Spleen (tissue), 11 donors: Measurements from ENCODE around the gene DYNC2LI1. TPM values are rescaled to one million over a fixed set of nuclear protein-coding genes. Genes with fewer than 3 reads are reported as not detected.

Source experiments
- DNase-seq: peaks from one replicate; pipeline ENCODE4 v3.0.0-alpha.2; 2020
- H3K27ac ChIP-seq, 8 donors: fragments of 200-600 bp; sonication (generic) in 7 of 8; 1 replicate in 4 of 8; 2 replicates in 4 of 8; pipeline versions ENCODE4 v1.5.0 to v1.8.0; 2016 to 2021; ENCODE audit warnings: inconsistent platforms in 4 of 8, mild to moderate bottlenecking in 4 of 8, moderate library complexity in 1 of 8
- H3K27me3 ChIP-seq, 7 donors: fragments of 200-600 bp; sonication (generic) in 6 of 7; replicated peaks in 1 of 7; 1 replicate in 4 of 7; 2 replicates in 3 of 7; pipeline versions ENCODE4 v1.5.0 to v1.8.0; 2016 to 2021; ENCODE audit warnings: inconsistent platforms in 3 of 7, mild to moderate bottlenecking in 1 of 7
- H3K36me3 ChIP-seq, 6 donors: fragments of 200-600 bp; sonication (generic) in 5 of 6; 1 replicate in 4 of 6; 2 replicates in 2 of 6; pipeline versions ENCODE4 v1.5.0 to v1.8.0; 2016 to 2021; ENCODE audit warnings: inconsistent platforms in 2 of 6
- H3K4me1 ChIP-seq, 6 donors: fragments of 200-600 bp; sonication (generic) in 5 of 6; 1 replicate in 3 of 6; 2 replicates in 3 of 6; pipeline versions ENCODE4 v1.5.0 to v1.8.0; 2016 to 2021; ENCODE audit warnings: inconsistent platforms in 3 of 6
- H3K4me3 ChIP-seq, 8 donors: fragments of 200-600 bp; sonication (generic) in 7 of 8; 1 replicate in 4 of 8; 2 replicates in 4 of 8; pipeline versions ENCODE4 v1.5.0 to v1.8.0; 2016 to 2021; ENCODE audit warnings: inconsistent platforms in 4 of 8, mild to moderate bottlenecking in 4 of 8, moderate library complexity in 2 of 8
- H3K9me3 ChIP-seq, 8 donors: fragments of 200-600 bp; sonication (generic) in 7 of 8; 1 replicate in 4 of 8; 2 replicates in 4 of 8; pipeline versions ENCODE4 v1.5.0 to v1.8.0; 2016 to 2021; ENCODE audit warnings: inconsistent platforms in 4 of 8
- CTCF ChIP-seq, 11 experiments: fragments of 200-600 bp in 7 of 11; fragments of 450-650 bp in 4 of 11; sonication (generic) in 4 of 11; IDR thresholded peaks in 8 of 11; conservative IDR thresholded peaks in 3 of 11; 1 replicate in 7 of 11; 2 replicates in 4 of 11; pipeline versions ENCODE4 v1.4.0 to v1.8.0; 2016 to 2021; ENCODE audit warnings: antibody characterized with exemption in 11 of 11, inconsistent platforms in 4 of 11, mild to moderate bottlenecking in 1 of 11
- POLR2A ChIP-seq, 3 donors: fragments of 450-650 bp; IDR thresholded peaks; one replicate each; pipeline ENCODE4 v1.5.1; 2017; ENCODE audit warnings: antibody characterized with exemption in 3 of 3, mild to moderate bottlenecking in 1 of 3
- POLR2AphosphoS5 ChIP-seq, 3 donors: sonication (generic); formaldehyde crosslinking; IDR thresholded peaks; one replicate each; pipeline ENCODE4 v1.5.1; 2017; ENCODE audit warnings: antibody characterized with exemption in 3 of 3
- WGBS, 5 donors: extraction: QIAGEN DNeasy Blood & Tissue Kit in 3 of 5; methylation state at CpG; one replicate each; pipeline versions ENCODE4 v1.1.5 to v1.1.7; 2013 to 2018; 5-methylcytosine and 5-hydroxymethylcytosine counted together
- intact Hi-C: fragments of 100-400 bp; cut with DNase I; formaldehyde crosslinking; loops from one replicate; pipeline ENCODE4 v1.15.0; 2023; ENCODE audit warnings: low total_unique reads
- polyA plus RNA-seq, 3 donors: library from polyadenylated mRNA; stranded (reverse); fragments of 200-250 nt; gene quantifications; one replicate each; pipeline ENCODE4 v1.2.1, GENCODE V29; 2013
- total RNA-seq, 7 donors: library from RNA; depleted of rRNA in 3 of 7; stranded (reverse); fragments of >200 nt in 3 of 7; fragmentation: NEBNext Ultra II Directional in 4 of 7; extraction: Animal tissue kit (Norgen Biotek cat#: 25700) in 4 of 7; gene quantifications; one replicate each; pipeline versions ENCODE4 v1.1.0 to v1.2.1, GENCODE V29; 2016 to 2021
- donor health status: healthy with polysubstance abuse.
- donor health status: DM: no; HTN: no; CAD: no; lungs with moderate emphysema.
- donor health status: DM: no; HTN: no; CAD: no.
- donor health status: Bipolar disorder and iron deficiency.
- donor health status: healthy.
- donor health status: DM: no; HTN: no; CAD: no.
- donor health status: DM: yes; HTN: yes; CAD: no.

Gene DYNC2LI1
- total and polyA plus RNA-seq, 10 donors = 8.5 to 32.4 (median 12.6) TPM

- 62 to 84% (median 83%) methylated on average over 3 of the region's 3 CpGs for WGBS, 5 donors
- Histone ChIP-seq H3K4me3 (no peak overlapping the region), H3K27me3 (no peaks in the 10 kb centered on the region), H3K36me3 (no peaks in the 10 kb centered on the region), H3K4me1 (no peaks in the 10 kb centered on the region), H3K9me3 (no peaks in the 10 kb centered on the region), H3K27ac (peak overlapping the region in 3 of 8 donors; percentile 7 to 30 (median 16))
- TF ChIP-seq POLR2AphosphoS5 (IDR thresholded peaks at IDR 0.05) = no peak
- no peak for TF ChIP-seq CTCF (IDR thresholded peaks at IDR 0.05 in 8 of 11, conservative IDR thresholded peaks at IDR 0.05 in 3 of 11)
- no peak for TF ChIP-seq POLR2A (IDR thresholded peaks at IDR 0.05)
- intact Hi-C loops = no loop called here
- no peak for DNase-seq
Observed at GRCh38 chr2:43745457-43745856, 28.4 kb upstream of the DYNC2LI1 start.

- DNase-seq = no peak
- Histone ChIP-seq H3K4me3 (no peak overlapping the region), H3K36me3 (no peaks in the 10 kb centered on the region), H3K4me1 (no peaks in the 10 kb centered on the region), H3K9me3 (no peaks in the 10 kb centered on the region), H3K27me3 (no peaks in the 10 kb centered on the region), H3K27ac (no peak overlapping the region)
- intact Hi-C loops = no loop called here
- TF ChIP-seq POLR2A (IDR thresholded peaks at IDR 0.05) = no peak
- no peak for TF ChIP-seq CTCF (IDR thresholded peaks at IDR 0.05 in 8 of 11, conservative IDR thresholded peaks at IDR 0.05 in 3 of 11)
- TF ChIP-seq POLR2AphosphoS5 (IDR thresholded peaks at IDR 0.05) = no peak
- 63 to 73% (median 72%) methylated on average over 4 to 5 of the region's 5 CpGs for WGBS, 5 donors
Observed at GRCh38 chr2:43748333-43748732, 25.5 kb upstream of the DYNC2LI1 start.

- intact Hi-C loops = no loop called here
- H3K9me3 ChIP-seq = no peaks in the 10 kb centered on the region
- no peaks in the 10 kb centered on the region for H3K36me3 ChIP-seq
- no peak overlapping the region for H3K4me3 ChIP-seq
- TF ChIP-seq POLR2A (IDR thresholded peaks at IDR 0.05) = no peak
- TF ChIP-seq POLR2AphosphoS5 (IDR thresholded peaks at IDR 0.05) = no peak
- no peak for TF ChIP-seq CTCF (IDR thresholded peaks at IDR 0.05 in 8 of 11, conservative IDR thresholded peaks at IDR 0.05 in 3 of 11)
- WGBS, 5 donors = 75 to 87% (median 84%) methylated on average over 3 of the region's 3 CpGs
- no peaks in the 10 kb centered on the region for H3K4me1 ChIP-seq
- no peak for DNase-seq
- H3K27me3 ChIP-seq = no peaks in the 10 kb centered on the region
- H3K27ac ChIP-seq = no peak overlapping the region
Observed at GRCh38 chr2:43749583-43749982, 24.3 kb upstream of the DYNC2LI1 start.

GRCh38 chr2:43751476-43751990, 22.3 kb upstream of the DYNC2LI1 start:
- no peaks in the 10 kb centered on the region for H3K4me1 ChIP-seq
- no peaks in the 10 kb centered on the region for H3K9me3 ChIP-seq
- intact Hi-C loops = no loop called here
- 89 to 100% (median 94%) methylated on average over 5 of the region's 5 CpGs for WGBS, 5 donors
- H3K27me3 ChIP-seq = no peaks in the 10 kb centered on the region
- TF ChIP-seq POLR2A (IDR thresholded peaks at IDR 0.05) (no peak), CTCF (IDR thresholded peaks at IDR 0.05 in 8 of 11, conservative IDR thresholded peaks at IDR 0.05 in 3 of 11) (no peak), POLR2AphosphoS5 (IDR thresholded peaks at IDR 0.05) (no peak)
- DNase-seq = no peak
- H3K4me3 ChIP-seq = no peak overlapping the region
- no peaks in the 10 kb centered on the region for H3K36me3 ChIP-seq
- no peak overlapping the region for H3K27ac ChIP-seq
